NCI-H748 treated with DMSO at 0.1 percent for 48 hours (cell line): Measurements from ENCODE around the gene PHRF1.
"Not testable (repeated sequence)": the region's sequence is repeated elsewhere in the genome, so short reads cannot be mapped to it uniquely, and the experiment has no call there.

Source experiments
- DNase-seq: peaks from one replicate; lab custom pipeline; 2025; lab: John Stamatoyannopoulos, UW

PHRF1 gene

DNA sequence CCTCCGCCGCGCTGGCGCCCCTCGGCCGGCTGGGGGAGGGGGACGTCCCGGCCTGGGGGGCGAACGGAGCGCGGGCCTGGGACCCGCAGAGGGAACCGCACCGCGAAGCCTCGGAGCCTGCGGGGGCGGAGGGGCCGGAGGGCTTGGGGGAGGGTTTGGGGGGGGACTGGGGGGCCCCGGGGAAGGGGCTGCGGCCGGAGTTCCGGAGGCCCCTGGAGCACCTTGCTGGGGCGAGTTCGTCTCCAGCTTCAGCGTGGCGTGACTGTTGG is 51.0 kb downstream of the PHRF1 start:
- DNase-seq: no peak

DNA sequence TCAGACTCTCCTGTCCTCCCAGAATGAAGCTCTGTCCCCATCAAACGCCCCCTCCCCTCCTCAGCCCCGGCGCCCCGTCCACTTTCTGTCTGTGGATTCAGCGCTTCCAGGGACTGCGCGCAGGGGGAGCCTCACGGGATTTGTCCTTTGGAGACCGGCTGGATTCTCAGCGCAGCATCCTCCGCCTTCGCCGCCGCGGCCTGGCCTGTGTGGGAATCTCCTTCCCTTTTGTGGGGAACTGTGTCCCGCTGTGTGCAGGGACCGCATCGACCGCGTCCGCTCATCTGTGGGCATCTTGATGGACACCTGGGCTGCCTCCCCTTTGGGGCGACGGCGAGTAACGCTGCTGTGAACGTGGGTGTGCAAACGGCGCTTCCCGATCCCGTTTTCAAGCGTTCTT is 51.8 kb downstream of the PHRF1 start:
- no peak for DNase-seq

DNA sequence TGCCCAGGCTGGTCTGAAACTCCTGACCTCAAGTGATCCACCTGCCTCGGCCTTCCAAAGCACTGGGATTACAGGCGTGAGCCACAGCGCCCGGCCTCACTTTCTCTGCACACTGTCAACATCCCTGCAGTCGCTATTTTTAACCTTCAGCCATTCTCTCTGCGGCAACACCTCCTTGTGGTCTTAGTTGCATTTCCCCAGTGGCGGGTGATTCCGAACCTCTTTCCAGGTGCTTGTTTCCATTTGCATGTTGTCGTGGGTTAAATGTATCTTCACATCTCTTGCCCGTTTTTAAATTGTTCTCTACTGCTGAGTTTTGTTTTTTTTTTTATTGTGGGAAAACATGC is 52.9 kb downstream of the PHRF1 start:
- DNase-seq: no peak

DNA sequence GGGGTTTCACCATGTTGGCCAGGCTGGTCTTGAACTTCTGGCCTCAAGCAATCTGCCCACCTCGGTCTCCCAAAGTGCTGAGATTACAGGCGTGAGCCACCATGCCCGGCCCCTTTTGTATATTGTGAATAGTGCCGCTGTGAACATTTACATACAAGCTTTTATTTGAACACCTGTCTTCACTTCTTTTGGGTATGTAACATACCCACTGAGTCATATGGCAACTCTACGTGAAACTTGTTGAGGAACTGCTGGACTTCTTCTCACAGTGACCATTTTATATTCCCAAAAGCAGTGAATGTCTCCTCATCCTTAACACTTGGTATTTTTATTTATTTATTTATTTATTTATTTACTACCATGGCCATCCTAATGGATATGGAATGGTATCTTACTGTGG is 54.6 kb downstream of the PHRF1 start:
- DNase-seq: no peak

DNA sequence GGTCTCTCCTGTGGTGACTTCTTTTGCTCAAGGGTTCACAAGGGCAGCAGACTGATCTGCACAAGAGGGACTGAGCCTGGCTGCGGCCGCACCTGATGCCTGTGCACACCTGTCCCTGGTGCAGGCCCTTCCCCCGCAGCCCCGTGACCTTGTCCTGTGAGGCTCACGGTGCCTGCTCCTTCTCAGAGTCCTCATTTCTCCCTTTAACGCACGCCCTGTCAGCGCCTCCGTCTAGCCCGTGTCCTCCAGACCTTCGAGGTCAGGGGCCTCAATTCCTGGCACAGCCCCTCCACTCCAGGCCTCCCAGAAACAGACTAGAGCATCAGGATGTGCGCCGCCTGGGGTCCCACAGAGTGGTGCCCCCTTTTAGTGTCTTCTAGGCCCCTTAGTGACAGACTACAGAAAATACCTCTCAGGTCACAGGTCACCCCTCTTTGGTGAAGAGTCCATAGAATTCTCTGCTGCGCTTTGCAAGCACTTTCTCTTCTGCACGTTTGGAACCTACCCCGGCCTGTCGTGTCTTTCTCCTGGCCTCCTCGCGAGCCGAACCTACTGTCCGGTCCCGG is 59.8 kb downstream of the PHRF1 start:
- DNase-seq: no peak

DNA sequence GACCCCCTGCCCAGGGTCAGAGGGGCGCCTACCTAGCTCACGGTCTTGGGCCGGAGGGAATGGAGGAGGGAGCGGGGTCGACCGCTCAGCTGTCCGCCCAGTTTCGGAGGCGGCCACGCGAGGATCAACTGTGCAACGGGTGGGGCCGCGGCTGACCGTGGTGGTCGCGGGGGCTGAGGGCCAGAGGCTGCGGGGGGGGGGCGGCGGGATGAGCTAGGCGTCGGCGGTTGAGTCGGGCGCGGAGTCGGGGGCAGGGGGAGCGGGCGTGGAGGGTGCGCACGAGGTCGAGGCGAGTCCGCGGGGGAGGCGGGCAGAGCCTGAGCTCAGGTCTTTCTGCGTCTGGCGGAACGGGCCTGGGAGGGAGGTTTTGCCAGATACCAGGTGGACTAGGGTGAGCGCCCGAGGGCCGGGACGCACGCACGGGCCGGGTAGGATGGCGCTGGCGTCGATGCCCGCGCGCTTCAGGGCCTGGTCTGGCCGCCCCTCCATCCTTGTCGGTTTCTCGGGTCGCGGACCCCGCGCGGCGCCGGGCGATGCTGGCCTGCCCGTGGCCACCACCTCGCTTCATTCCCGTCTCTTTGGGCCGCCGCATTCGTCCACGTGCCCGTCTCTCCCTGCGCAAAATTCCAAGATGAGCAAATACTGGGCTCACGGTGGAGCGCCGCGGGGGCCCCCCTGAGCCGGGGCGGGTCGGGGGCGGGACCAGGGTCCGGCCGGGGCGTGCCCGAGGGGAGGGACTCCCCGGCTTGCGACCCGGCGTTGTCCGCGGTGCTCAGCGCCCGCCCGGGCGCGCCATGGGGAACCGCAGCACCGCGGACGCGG is 60.5 kb downstream of the PHRF1 start, which contains the start of gene DRD4:
TSS of gene DRD4 (plus strand) at position 759 of the 822 bp plus-strand sequence. CDS start at position 795, 36 bp downstream.
- DNase-seq: no peak

DNA sequence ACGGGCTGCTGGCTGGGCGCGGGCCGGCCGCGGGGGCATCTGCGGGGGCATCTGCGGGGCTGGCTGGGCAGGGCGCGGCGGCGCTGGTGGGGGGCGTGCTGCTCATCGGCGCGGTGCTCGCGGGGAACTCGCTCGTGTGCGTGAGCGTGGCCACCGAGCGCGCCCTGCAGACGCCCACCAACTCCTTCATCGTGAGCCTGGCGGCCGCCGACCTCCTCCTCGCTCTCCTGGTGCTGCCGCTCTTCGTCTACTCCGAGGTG is 61.0 kb downstream of the PHRF1 start:
- DNase-seq: no peak

DNA sequence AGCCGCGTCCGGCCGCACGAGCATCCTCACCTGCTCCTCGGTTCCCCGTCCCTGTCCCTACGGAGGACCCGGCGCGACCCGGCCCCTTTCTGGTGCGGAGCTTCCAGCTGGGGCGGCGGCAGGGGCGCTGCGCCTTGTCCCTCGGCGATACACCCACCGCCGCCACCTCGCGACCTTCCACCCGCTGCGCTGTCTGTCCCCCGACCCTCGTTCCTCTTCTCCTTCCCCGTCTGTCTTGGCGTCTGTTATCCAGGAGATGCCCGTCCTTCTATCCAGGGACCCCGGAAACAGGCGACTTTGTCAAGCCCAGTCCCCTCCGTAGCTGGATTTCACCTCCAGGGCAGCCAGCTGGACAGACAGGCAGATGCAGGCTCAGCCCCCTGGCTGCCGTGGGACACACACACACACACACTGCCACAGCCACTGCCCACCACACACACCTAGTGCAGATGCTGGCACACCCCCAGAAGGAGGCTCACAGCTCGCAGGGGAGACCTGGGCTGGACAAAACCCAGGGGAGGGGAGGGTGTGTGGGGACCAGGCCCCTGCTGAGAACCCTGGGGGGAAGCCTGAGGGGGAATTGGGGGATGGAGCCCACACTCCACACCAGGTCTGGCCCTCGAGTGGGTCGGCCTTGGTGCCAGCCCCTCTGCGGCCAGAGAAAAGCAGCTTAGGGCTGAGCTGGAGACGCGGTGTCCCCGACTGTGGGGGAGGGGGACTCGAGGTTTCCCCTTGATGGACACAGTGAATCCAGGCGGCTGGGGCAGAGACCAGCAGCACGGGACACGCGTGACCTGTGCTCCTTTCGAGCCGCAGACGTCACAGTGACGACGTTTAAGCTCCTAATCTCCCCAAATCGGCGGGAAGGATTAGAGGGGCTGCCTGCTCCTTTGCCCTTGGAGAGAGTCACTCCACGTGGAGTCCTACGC is 61.6 kb downstream of the PHRF1 start:
- DNase-seq: no peak

DNA sequence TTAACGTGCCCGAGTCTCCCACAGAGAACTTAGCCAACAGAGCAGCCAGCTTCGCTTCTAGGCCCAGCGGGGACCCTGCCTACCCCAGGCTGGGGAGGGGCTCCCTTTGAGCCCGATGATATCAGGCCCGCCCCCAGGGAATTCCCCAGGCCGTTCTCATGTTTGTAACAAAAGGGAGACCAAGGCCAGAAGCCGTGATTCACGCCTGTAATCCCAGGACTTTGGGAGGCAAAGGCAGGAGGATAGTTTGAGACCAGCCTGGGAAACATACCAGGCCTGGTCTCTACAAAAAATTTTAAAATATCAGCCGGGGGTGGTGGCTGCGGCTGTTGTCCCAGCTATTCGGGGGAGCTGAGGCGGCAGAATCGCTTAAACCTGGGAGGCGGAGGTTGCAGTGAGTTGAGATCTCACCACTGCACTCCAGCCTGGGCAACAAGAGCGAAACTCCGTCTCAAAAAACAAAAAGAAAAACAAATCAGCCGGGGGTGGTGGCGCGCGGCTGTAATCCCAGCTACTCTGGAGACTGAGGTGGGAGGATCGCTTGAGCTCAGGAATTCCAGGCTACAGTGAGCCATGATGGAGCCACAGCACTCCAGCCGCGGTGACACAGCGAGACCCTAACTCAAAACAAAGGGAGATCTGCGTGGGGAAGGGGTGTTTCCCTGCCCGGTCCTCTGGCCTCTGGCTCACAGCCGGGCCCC is 62.5 kb downstream of the PHRF1 start:
- no peak for DNase-seq

DNA sequence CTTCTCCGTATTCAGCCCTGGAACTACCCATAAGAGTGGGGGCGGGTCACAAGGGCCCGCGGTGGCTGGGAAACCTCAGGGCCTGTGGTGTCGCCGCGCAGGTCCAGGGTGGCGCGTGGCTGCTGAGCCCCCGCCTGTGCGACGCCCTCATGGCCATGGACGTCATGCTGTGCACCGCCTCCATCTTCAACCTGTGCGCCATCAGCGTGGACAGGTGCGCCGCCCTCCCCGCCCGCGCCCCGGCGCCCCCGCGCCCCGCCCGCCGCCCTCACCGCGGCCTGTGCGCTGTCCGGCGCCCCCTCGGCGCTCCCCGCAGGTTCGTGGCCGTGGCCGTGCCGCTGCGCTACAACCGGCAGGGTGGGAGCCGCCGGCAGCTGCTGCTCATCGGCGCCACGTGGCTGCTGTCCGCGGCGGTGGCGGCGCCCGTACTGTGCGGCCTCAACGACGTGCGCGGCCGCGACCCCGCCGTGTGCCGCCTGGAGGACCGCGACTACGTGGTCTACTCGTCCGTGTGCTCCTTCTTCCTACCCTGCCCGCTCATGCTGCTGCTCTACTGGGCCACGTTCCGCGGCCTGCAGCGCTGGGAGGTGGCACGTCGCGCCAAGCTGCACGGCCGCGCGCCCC is 63.2 kb downstream of the PHRF1 start:
- DNase-seq: no peak

DNA sequence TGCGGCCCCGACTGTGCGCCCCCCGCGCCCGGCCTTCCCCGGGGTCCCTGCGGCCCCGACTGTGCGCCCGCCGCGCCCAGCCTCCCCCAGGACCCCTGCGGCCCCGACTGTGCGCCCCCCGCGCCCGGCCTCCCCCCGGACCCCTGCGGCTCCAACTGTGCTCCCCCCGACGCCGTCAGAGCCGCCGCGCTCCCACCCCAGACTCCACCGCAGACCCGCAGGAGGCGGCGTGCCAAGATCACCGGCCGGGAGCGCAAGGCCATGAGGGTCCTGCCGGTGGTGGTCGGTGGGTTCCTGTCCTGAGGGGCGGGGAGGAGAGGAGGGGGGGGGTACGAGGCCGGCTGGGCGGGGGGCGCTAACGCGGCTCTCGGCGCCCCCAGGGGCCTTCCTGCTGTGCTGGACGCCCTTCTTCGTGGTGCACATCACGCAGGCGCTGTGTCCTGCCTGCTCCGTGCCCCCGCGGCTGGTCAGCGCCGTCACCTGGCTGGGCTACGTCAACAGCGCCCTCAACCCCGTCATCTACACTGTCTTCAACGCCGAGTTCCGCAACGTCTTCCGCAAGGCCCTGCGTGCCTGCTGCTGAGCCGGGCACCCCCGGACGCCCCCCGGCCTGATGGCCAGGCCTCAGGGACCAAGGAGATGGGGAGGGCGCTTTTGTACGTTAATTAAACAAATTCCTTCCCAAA is 63.9 kb downstream of the PHRF1 start:
- DNase-seq: no peak

DNA sequence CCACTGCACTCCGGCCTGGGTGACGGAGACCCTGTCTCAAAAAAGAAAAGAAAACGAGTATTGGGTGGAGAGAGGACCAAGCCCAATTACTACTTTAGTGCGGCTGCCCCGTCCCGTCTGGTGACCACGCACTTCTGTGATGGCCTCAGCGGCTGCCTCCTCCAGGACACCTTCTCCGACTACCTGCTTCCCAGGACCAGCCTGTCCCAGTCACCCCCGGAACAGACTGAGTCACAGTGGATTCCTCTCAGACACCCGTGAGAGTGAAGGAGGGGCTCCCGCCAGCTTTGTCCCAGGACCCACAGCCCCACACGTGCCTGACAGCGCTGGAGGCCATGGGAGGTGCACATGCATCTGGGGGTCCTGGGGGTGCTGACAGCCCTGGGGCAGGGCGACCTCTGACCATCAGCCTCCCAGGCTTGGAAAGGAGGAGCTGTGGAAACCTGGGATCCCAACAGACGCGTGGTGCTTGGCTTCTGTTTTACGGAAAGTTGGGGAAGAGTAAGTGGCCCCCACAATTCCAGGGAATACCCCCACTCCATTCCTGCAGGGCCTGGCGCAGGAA is 65.6 kb downstream of the PHRF1 start:
- DNase-seq: no peak

DNA sequence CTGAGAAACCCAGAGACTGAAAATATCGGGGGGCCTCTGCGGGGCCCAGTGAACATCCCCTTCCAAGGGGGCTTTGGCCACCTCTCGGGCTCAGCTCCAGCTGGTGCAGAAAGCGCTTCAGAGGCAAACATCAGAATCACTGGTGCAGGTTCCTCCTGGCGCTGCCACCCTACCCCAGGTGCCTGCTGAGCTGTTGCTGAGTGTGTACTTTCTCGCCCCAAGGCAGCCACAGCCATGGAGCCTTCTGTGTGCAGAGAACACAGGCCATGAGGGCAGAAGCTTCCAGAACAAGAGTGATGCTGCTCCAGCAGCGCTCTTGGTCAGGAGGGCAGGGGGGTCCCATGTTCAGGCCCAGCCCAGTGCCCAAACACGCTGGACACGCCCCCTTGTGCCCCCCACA is 67.1 kb downstream of the PHRF1 start:
- DNase-seq: no peak

DNA sequence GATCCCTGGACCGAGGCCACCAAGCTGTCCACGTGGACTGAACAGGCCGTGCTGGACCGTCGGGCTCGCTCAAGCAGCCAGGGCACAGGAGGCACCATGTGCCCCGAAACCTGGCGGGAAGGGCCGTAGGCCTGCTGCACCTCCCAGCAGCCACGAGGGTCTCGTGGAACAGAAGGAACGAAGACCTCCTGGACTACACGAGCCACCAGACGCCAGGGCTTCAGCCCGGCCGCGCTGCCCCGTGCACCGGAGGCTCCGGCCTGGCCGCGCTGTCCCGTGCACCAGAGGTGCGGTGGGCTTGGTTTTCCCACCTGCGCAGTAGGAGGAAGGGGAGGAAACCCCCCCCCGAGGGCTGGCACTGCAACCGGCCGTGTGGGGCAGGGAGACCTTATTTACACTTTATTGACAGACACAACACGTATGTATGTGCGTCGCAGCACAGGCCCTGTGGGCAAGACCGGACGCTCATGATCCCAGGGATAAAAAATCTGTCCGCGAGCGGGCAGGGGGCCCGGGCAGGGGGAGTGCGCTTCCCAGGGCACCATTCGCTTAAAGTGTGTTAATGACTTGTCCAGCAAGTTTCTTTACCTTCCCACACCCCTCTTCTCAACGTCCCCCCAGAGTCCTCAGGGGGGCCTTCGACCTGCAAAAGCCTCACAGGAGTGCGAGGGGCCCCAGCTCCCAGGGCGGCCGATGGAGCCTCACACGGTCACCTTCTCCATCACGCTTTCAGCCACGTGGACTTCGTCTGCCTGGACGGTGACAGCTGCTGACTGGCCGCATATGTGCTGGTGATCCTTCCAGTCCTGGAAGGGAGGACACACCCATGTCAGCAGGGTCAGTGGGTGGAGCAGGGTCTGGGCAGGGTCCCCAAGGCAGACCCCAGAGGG is 67.8 kb downstream of the PHRF1 start:
- DNase-seq: no peak

DNA sequence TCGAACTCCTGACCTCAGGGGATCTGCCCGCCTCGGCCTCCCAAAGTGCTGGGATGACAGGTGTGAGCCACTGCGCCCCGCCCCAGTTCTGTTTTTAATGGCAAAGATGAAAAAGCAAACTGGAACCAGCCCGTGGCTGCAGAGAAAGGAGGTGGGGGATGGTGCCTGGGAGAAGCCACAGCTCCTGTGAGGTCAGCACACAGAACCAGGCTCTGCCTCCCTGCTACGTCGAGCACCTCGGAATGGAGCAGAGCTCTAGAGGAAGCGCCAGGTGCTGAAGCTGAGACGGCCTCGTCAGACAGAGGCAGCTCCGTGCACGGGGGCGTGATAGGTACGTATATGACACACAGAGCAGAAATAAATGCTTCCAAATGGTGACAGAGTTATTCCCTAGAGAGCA is 69.3 kb downstream of the PHRF1 start:
- DNase-seq: no peak

DNA sequence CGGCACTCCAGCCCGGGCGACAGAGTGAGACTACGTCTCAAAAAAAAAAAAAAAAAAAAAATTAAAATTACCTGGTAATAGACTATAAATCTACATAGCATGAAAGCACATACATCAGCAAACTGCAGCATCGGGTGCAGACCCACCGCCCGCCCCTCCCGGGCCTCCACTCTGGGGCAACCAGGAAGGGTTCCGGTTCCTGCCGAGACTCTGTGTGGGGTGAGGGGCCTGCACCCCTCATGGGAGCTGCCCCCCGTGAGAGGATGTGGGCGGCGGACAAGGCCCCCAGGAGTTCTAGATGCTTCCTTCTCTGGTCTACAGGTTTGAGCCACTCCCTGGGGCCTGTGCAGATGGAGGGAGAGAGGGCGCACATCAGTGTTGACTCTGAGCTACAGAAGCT is 69.9 kb downstream of the PHRF1 start:
- DNase-seq: no peak

DNA sequence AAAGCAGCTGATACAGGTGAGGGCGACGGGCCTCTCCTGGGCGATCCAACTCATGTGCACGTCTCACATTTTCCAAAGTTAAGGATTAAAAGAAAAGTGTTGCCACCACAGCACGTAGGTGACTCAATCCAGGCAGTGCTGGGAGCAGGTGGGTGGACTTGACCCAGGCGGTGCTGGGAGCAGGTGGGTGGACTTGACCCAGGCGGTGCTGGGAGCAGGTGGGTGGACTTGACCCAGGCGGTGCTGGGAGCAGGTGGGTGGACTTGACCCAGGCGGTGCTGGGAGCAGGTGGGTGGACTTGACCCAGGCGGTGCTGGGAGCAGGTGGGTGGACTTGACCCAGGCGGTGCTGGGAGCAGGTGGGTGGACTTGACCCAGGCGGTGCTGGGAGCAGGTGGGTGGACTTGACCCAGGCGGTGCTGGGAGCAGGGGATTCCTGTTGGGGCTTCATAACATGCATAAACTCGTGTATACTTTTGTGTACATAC is 71.4 kb downstream of the PHRF1 start:
- not testable (repeated sequence) for DNase-seq

DNA sequence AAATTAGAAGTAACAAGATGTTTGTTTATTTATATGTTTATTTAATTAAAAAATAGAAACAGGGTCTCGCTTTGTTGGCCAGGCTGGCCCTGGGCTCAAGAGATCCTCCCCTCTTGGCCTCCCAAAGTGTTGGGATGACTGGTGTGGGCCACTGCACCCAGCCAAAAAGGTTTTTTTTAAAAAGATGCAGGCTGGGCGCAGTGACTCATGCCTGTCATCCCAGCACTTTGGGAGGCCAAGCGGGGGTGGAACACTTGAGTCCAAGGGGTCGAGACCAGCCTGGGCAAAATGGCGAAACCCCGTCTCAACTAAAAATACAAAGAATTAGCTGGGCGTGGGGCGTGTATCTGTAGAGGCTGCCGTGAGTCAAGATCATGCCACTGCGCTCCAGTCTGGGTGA is 74.2 kb downstream of the PHRF1 start:
- no peak for DNase-seq

DNA sequence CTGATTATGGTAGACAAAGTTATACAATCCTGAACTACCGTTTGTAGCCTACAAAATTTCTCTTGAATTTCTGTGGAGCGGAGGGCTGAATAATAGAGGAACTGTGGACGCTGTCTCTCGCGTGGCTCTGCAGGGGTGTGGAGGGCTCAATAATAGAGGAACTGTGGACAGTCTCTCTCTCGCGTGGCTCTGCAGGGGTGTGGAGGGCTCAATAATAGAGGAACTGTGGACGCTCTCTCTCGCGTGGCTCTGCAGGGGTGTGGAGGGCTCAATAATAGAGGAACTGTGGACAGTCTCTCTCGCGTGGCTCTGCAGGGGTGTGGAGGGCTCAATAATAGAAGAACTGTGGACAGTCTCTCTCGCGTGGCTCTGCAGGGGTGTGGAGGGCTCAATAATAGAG is 76.9 kb downstream of the PHRF1 start:
- not testable (repeated sequence) for DNase-seq

DNA sequence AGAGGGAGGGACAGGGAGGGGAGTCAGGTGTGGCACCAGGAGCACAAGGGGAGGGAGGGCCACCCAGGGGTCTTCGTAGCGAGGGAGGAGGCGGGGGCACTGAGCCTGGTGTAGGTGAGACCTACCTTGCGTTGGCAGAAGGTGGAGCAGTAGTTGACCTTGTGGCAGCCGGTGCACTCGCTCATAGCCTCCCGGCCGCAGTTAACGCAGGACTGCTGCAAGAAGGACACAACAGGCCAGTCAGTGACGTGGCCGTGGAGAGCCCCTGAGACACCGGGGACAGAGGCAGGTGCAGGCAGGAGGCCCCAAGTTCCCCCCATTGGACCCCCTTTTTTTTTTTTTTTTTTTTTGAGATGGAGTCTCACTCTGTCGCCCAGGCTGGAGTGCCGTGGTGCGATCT is 77.6 kb downstream of the PHRF1 start:
- DNase-seq: no peak
